Activated effector memory CD4-positive, alpha-beta T cell treated with anti-CD3 and anti-CD28 coated beads, Interleukin-2, amount 50 U/mL, for 16 hours (primary cell): ENCODE data around the gene ANKDD1B.
"Not testable (repeated sequence)": the region's sequence is repeated elsewhere in the genome, so short reads cannot be mapped to it uniquely, and the experiment has no call there.

Experiments used
- DNase-seq: peaks from one replicate; pipeline ENCODE4 v3.0.0-alpha.2; 2020

Gene ANKDD1B

DNA sequence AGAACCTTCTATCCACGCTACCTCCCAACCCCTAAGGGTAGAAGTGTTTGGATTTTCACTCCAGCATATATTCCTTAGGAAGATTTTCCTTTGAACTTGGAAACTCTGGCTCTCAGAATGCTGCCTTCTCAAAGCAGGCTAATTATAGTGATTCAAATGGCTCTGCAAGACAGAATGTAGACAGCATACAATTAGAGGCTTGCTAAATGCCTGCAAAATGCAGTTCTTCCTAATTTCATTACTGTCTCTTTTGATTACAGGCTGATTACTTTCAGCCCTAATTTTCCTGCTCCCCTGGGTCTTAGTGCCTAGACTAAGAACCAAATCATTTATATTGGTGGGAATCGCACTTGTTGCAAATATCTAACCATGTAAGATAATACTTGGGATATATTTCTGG lies 50.8 kb downstream of the ANKDD1B start:
- DNase-seq = no peak

DNA sequence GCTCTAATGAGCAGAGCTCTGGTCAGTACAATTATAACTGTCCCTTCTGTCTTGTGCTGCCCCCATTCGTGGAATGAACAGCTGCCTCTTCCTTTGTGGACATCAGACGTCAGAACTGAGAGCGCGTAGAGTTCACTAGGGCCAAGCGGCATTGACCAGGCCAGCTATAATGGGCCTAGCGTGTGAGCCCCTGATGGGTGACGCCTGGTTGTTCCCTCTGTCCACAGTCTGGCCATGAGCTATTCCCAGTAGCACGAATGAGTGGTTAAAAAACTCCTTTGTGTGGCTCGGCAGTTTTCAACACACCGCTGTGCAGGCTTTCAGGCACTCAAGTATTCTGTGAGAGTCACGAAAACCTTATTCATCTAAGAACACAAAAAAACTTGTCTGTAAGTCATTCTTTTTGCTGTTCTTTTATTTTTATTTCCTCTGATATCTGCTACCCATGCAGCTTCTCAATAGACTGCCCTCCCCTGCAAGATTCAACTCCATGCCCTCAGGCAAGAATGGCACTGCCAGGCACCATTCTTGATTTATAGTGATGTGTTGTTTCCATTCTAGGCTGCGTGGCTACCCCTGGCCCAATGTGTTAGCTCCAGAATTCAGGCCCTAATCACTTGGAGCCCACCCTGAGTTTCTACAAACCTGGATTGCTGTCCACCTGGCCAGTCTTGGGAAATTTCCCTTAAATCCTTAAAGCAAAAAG lies 52.5 kb downstream of the ANKDD1B start:
- DNase-seq = no peak

DNA sequence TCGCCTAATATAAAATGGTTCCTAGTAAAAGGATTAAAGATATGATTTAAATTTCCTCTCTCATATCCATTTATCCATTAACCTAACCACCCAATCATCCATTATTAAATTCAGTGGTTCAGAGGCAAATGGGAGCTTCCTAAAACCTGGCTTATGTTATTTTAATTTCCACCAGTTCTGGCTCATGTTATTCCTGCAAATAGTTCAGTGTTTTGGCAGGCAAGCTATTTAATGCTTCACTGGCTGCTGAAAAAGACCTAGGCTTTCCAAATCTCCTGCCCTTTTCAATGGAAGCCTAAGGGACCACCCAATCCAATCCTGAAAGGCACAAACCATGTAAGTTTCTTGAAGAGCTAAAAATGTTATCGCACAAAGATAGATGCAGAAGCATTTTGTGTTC lies 53.7 kb downstream of the ANKDD1B start:
- DNase-seq = no peak

DNA sequence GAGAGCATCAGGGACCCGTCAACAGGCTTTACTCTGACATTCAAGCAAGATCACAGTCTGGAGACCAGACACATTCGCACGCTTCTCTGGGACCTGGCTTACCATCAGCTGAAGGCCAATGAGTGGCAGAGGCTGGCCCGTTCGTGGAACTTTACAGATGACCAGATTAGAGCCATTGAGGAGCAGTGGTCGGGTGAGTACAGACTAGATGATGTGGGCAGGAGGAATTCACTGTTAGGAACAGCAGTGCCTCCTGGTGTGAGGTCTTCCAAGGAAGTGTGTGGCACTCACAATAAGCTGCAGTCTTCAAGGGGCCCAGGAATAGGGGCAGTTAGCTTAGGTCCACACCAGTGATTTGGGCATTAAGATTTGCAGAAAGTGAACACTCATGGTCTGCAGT lies 55.5 kb downstream of the ANKDD1B start:
- no peak for DNase-seq

DNA sequence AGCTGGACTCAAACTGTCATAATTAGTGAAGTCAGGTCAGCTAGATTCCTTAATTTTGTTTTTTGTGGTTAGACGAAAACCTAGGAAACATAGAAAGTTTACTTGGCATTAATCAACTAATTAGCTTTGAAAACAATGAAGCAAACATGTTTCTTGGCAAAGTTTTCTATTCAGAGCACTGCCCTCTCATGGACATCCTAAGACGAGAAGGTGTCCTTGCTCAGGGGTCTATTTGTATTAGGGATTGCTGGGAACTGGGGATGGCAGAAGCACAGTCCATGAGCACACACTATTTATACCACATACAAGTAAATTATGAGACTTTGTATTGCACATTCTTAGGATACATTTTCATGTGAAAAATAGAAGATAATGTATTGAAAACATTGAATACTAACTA lies 56.3 kb downstream of the ANKDD1B start:
- DNase-seq = no peak

DNA sequence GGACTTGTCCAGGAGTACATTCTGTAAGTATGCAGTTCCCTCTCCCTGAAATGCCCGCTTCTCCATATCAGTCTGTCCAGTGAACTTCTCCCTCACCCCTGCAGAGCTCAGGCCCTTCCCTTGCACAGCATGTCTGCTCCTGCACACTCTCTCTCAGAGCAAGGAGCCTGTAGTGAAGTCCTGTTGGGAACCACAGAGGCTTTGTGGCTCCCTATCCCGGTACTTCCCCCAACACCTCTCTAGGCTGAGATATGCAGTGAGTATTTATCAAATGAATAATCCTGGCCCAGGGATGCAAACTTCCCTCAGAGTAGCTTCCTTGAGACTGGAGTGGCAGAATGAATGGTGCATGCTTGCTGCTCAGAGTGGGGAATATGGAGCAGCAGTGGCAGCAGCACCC lies 57.2 kb downstream of the ANKDD1B start:
- no peak for DNase-seq

DNA sequence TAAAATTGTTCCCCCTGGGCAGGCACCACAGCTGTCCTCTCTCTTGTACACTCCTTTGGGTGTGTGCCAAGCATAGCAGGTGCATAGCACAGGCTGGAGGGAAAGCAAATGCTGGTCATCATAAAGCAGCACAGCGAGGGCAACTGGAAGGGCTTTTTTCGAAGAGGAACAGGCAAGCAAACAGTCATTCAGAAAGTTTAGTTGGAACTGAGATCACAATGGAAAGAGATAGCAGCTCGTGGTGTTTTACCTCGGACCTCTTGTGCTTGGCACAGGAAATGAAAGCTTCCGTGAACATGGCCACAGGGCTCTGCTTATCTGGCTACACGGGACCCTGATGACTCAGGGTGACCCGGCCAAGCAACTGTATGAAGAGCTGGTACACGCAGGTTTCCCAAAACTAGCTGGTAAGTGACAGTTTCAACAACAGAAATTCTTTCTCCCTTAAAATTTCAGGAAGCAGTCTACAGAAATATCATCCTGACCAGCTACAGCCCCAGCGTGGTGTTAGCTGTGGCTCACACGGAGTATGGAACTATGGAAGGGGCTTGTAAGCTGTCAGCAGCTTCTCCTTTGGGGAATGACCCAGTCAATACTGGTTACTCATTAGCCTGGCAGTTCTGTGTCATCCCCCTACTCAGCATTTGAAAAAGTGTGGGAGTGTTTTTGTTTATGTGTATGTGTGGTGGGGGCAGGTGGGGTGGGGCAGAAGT lies 57.9 kb downstream of the ANKDD1B start:
- peak; percentile 82 for DNase-seq

DNA sequence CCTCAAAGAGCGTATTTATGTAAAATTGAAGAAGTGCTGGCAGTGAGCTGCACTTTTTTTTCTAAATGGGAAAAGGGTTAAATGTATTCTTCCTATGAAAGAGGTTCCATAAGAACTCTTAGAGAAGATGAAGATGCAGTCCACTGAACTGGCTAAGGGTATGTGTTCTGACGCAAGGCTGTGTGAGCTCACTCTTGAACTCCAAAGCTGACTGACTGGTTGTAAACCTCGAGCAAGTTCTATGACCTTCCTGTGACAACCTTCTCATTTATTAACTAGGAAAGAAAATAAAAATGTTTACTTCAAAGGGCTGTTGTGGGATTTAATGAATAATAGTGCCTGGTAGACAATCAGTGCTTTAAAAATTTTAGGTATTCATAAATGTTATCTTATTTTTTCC lies 59.3 kb downstream of the ANKDD1B start:
- no peak for DNase-seq

DNA sequence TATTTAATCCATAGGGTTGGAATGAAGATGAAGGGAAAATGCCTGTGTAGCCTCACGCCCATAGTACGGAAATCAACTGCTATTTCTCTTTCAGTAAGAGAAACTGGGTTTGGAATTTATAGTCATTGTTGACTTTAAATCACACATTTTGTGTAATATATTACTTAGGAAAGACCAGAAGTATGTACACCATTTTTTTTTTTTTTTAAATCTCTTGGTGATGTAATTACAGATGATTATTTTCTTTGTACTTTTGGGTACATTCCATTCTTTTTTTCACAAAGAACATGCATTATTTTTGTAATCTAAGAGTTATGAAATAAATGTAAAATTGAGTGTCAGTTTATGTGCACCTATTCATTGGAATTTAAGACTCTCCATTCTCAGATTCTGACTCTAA lies 60.3 kb downstream of the ANKDD1B start:
- no peak for DNase-seq

DNA sequence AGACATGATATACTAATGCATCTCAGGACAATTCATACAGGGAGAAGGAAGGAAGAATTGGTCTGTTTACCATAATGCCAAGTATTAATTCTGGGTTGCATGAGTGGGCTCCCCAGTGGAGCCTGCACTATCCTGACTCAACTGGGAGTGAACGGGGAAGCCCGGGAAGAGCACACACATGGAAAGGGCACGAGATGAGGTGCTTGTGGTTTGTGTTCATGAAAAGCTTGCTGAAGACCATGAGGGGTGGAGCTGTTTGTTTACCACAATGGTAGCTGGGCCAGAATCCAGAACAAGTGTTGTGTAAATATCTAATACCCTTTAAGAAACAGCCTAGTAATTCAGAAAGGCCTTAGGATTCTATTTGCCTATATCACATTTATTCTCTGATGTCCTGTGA lies 61.4 kb downstream of the ANKDD1B start:
- DNase-seq = no peak

DNA sequence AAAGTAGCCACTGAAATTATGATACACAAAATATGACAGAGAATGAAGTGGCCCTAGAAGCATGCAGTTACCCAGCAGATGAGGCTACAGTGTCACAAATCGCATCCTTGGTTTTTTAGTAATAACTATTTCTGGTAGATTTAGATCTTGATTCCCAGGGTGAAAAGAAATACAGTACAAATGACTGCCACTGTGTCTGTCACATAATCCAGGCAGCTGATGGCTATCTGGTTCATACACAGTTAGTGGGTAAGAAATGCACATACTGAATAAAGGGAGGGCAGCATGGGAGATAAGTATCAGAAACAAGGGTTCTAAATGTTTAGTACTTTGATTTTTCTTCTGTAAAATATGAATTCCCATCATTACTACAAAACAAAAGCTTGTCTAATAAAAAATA lies 64.5 kb downstream of the ANKDD1B start:
- DNase-seq = no peak

DNA sequence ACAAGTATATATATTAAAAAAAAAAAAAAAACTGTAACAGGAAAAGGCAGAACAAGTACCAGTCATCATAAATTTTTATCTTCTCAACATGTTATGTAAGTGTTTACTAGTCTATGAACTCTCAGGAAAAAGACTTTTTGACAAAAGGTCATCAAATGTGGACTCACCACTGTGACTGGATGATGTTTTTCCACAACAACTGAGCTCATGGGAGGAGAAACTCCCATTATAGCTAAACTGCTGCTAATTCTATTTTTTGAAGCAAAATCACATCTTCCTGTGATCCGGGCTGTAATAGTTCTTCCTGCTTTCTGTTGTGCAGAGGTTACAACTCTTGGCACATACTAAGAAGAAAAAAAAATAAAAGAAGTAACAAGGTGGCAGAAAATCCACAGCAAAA lies 66.4 kb downstream of the ANKDD1B start:
- no peak for DNase-seq

DNA sequence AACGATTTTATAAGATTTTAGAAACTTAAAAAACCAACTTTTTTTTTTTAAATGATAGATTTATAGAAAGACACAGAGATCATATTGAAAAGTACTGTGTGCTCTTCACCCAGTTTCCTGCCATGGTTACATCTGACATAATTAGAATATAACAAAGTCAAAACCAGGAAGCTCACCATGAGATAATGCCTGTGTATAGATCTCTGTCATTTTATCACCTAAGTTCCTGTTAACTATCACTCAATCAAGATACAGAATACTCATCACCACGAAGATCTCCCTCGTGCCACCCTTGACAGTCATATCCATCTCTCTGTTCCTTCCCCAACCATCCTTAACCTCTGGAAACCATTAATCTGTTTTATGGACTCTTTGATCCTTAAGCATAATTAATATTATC lies 66.9 kb downstream of the ANKDD1B start:
- DNase-seq = no peak

DNA sequence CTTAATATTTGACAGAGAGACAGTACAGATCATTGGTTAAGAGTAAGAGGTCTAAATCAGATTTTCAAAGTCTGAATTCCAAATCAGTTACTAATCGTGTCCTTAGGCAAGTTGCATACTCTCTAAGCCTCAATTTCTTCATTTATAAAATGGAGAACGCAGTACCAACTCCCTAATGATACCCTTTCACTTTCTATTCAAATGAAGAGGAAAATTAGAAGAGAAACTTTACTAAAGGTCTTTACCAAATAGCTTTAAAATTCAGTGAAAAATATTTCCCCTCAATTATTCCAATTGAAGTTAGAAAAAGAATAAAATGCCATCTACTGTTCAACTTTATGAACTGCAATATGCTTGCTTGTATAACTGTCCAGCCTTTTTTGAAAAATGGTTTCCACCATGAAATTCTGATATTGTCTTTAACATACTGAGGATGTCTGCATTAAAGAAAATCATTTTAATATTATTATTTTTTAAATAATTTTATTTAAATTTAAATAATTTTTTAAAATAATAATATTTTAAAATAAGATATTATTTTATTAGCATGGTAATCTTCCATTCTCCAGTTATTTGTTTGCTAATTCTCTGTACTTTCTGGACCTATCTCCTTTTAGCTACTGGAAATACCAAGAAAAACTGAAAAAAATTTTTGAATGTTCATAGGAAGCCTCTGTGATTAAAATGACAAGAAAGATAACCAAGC lies 70.0 kb downstream of the ANKDD1B start:
- DNase-seq = no peak

DNA sequence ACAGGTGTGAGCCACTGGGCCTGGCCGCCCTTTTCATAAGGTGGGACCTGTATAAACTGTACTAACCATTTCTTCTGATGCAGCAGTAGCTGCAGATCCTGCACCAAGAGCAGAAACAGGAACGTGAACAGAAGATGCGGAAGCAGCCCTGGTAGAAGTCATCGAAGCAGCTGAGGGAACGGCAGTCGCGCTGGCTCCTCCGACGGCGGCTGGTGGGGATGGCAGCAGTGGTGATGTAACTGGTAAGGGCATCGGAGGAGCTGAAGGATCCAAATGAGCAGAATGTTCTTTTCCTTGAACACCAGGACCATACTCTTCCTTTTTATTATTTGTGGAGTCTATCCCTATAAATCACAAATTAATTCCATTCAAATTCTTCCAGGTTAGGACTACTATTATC lies 73.9 kb downstream of the ANKDD1B start:
- DNase-seq = no peak

DNA sequence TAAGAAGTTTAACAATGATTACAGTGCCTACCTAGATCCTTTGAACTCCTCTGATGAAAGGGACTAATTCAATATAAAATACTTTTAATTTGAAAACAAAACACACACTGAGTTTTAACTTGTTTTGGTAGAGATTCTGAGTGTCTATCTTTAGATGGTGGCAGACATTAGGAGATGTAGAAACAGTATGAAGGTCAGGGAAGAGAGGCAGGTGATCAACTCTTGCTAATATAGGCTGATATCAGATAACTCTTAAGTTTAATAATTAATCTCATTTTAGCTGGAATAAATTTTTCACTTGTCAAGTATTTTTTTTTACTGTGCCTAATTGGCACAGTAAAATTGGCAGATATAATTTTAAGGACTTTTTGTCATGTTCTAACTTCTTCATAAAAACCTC lies 75.2 kb downstream of the ANKDD1B start:
- DNase-seq = no peak

DNA sequence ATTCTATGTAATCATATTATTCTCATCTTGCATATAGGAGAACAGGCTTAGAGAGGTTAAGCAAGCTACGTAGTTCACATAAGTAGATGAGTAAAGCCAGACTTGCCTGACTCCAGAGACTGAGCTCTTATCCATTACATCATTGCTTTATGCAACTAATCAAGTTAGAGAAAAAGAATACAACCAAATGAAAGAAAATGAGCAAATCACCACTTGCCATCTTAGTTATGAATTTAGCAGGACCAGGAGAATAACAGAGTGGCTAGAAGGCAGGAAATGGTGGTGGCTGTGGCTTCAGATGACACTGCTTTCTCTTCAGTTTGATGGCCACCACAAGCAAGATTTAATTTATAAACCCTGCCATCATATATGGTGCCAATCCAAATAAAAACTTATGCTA lies 79.4 kb downstream of the ANKDD1B start:
- DNase-seq = no peak

DNA sequence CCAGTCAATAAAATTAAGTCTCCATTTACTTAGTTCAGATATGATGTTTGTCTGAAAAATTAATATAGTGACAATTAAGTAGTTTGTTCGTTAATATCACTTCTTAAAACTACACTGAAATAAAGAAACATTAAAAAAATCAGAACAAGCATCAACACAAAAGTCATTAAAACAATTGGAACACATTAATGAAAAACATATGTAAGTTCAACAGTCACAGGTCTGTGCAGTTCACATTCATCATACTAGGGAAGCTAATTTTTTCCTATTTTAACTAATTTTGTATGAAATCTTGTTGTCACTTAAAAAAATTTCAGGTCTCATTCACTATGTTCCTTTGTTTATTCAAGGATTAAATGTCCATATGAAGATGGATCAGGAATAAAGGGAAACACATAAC lies 83.5 kb downstream of the ANKDD1B start:
- DNase-seq = no peak

DNA sequence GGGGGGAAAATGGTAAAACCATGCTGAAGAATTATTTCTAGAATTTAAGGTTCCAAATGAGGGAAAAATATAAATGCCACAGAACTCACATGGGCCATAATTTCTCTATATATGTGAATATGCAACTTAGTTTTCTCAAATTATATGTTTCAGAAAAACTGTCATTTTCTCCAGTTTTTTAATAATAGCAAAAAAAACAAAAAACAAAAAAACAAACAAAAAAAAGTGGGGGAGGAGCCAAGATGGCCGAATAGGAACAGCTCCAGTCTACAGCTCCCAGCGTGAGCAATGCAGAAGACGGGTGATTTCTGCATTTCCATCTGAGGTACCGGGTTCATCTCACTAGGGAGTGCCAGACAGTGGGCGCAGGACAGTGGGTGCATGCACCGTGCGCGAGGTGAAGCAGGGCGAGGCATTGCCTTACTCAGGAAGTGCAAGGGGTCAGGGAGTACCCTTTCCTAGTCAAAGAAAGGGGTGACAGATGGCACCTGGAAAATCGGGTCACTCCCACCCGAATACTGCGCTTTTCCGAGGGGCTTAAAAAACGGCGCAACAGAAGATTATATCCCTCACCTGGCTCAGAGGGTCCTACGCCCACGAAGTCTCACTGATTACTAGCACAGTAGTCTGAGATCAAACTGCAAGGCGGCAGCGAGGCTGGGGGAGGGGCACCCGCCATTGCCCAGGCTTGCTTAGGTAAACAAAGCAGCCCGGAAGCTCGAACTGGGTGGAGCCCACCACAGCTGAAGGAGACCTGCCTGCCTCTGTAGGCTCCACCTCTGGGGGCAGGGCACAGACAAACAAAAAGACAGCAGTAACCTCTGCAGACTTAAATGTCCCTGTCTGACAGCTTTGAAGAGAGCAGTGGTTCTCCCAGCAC lies 84.5 kb downstream of the ANKDD1B start:
- DNase-seq = not testable (repeated sequence)

DNA sequence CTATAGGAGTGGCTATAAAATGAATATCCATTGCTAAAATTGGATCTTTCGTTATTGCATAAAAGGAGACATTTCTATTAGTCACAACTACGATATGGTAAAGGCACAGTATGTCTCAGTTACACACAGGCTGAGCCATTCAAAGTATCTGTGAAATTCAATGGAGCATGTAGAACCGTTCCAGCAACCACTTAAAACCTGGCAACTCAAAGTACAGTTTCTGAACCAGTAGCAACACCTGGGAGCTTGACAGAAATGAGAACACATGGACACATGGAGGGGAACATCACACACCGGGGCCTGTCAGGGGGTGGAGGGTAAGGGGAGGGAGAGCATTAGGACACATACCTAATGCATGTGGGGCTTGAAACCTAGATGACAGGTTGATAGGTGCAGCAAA lies 90.6 kb downstream of the ANKDD1B start:
- no peak for DNase-seq

DNA sequence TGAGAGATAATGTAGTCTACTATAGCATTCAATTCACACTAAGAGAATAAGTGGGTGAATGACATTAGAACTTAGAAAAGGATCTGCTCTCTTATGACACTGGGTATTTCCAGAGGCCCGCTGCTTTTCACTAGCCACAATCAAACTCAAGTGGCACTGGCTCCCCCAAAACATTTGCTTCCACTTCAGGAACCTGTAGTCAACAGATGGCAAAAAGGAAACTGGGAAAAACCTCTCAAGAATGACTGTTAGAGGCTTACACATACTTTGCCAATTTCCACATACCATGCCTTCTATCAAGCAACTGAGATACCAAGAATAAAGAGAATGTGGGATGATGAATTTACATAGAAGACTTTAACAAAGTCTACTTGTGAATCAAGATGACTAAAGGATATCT lies 94.8 kb downstream of the ANKDD1B start:
- no peak for DNase-seq

DNA sequence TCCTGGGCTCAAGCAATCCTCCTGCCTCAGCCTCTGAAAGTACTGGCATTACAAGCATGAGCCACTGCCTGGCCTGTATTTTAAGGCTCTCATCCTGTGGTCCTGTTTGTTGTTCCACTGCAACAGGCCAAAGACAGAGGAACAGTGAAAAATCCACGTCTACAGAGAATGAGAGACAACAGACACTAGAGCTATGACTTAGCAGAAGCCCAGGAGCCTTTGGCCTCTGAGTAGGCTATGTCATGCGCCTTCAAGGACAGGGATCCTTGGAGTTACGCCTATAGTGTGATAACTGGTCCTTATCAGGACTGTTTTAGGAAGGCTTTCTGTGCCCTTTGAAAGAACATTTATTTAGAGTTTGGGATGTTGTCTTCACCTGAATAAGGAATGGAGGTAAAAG lies 95.5 kb downstream of the ANKDD1B start:
- DNase-seq = no peak

DNA sequence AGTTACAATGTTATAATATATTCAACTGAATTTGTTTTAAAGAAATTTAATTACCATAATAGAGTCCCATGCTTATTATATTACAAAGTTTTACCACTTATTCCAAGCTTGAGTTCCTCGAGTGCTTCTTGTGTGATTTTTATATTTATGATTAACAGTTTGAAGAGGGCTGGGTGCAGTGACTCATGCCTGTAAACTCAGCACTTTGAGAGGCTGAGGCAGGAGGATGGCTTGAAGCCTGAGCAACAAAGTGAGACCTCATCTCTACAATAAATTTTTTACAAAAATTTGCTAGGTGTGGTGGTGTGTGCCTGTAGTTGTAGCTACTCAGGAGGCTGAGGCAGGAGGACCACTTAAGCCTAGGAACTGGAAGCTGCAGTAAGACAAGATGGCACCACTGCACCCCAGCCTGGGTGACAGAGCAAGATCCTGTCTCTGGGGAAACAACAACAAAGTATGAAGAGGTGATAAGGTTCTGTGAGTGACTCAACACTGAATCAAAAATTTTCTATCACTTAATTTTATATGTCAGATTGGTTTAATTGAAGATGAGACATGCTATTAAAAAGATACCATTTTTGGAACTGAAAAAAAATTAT lies 96.8 kb downstream of the ANKDD1B start:
- no peak for DNase-seq
